Sigmoid colon (tissue), 4 donors: ENCODE data around the gene UTP25.

Experiments
- CTCF ChIP-seq, 4 experiments: fragments of 450-650 bp in 3 of 4; fragments of 200-600 bp in 1 of 4; IDR thresholded peaks; one replicate each; pipeline ENCODE4 v1.5.1; 2016 to 2019; ENCODE audit warnings: antibody characterized with exemption in 4 of 4, mild to moderate bottlenecking in 3 of 4, moderate library complexity in 2 of 4
- POLR2A ChIP-seq, 2 donors: fragments of 450-650 bp; IDR thresholded peaks; one replicate each; pipeline ENCODE4 v1.6.1; 2016; ENCODE audit warnings: antibody characterized with exemption in 2 of 2, mild to moderate bottlenecking in 2 of 2, moderate library complexity in 2 of 2
- POLR2AphosphoS5 ChIP-seq, 4 donors: sonication (generic); formaldehyde crosslinking; IDR thresholded peaks; one replicate each; pipeline ENCODE4 v1.6.1; 2017; ENCODE audit warnings: antibody characterized with exemption in 4 of 4

- TF ChIP-seq POLR2AphosphoS5 (IDR thresholded peaks at IDR 0.05) (no peak), CTCF (IDR thresholded peaks at IDR 0.05) (no peak), POLR2A (IDR thresholded peaks at IDR 0.05) (no peak)
Observed at GRCh38 chr1:209805341-209805781, 22.4 kb upstream of the UTP25 start.
